Measurements from ENCODE around the gene MRGPRD.

DNA sequence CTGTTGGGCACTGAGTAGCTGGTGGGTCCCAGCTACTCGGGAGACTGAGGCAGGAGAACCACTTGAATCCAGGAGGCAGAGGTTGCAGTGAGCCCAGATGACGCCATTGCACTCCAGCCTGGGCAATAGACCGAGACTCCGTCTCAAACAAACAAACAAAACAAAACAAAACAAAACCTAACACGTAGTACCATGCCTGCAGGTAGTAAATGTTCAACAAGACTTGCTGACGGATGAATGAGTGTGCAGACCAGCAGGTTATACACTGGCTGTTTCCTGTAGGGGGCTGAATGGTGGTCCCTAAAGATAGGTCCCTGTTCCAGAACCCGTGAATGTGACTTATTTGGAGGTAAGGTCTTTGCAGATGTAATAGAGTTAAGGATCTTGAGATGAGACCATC lies 12.8 kb upstream of the MRGPRD start:
- no peak for TF ChIP-seq POLR2AphosphoS5 (IDR thresholded peaks at IDR 0.05)
- TF ChIP-seq POLR2A (IDR thresholded peaks at IDR 0.05): no peak
- TF ChIP-seq CTCF (IDR thresholded peaks at IDR 0.05): no peak
- no peak for TF ChIP-seq EP300 (IDR thresholded peaks at IDR 0.05)
